Liver (tissue), 9 donors: Measurements from ENCODE around the gene SUSD4. TPM values are rescaled to one million over a fixed set of nuclear protein-coding genes. Genes with fewer than 3 reads are reported as not detected.

ENCODE experiments used
- DNase-seq: peaks from one replicate; pipeline ENCODE4 v3.0.0-alpha.2; 2017; ENCODE audit warnings: low spot score
- H3K27ac ChIP-seq, 2 donors: one replicate each; pipeline ENCODE4 v1.7.0; 2013; ENCODE audit warnings: inconsistent platforms in 2 of 2, low read length in 2 of 2, control low read depth in 1 of 2, low read depth in 1 of 2, mild to moderate bottlenecking in 1 of 2
- H3K27me3 ChIP-seq, 4 donors: one replicate each; pipeline versions ENCODE4 v1.6.1 to v1.7.0; 2013; ENCODE audit warnings: low read length in 3 of 4, inconsistent platforms in 1 of 4, mild to moderate bottlenecking in 1 of 4, moderate library complexity in 1 of 4; ENCODE audit not compliant: control insufficient read depth in 4 of 4, insufficient read depth in 4 of 4
- H3K36me3 ChIP-seq, 4 donors: one replicate each; pipeline versions ENCODE4 v1.6.1 to v1.7.0; 2013; ENCODE audit warnings: low read length in 3 of 4, mild to moderate bottlenecking in 3 of 4, low read depth in 1 of 4, moderate library complexity in 1 of 4; ENCODE audit not compliant: control insufficient read depth in 4 of 4, insufficient read depth in 3 of 4
- H3K4me1 ChIP-seq, 4 donors: one replicate each; pipeline versions ENCODE4 v1.6.1 to v1.7.0; 2013; ENCODE audit warnings: low read length in 3 of 4, mild to moderate bottlenecking in 3 of 4, moderate library complexity in 1 of 4; ENCODE audit not compliant: control insufficient read depth in 4 of 4, insufficient read depth in 4 of 4
- H3K4me3 ChIP-seq, 3 donors: one replicate each; pipeline versions ENCODE4 v1.6.1 to v1.7.0; 2013; ENCODE audit warnings: low read length in 3 of 3, control low read depth in 1 of 3, low read depth in 1 of 3, mild to moderate bottlenecking in 1 of 3
- H3K9ac ChIP-seq, 2 donors: one replicate each; pipeline ENCODE4 v1.7.0; 2013; ENCODE audit warnings: low read length in 2 of 2, mild to moderate bottlenecking in 2 of 2, moderate library complexity in 2 of 2, control low read depth in 1 of 2, low read depth in 1 of 2
- H3K9me3 ChIP-seq, 4 donors: one replicate each; pipeline versions ENCODE4 v1.6.1 to v1.7.0; 2013; ENCODE audit warnings: low read length in 3 of 4; ENCODE audit not compliant: control insufficient read depth in 4 of 4
- CTCF ChIP-seq: fragments of 150-350 bp; IDR thresholded peaks from 2 replicates; pipeline ENCODE4 v1.5.1; 2017; ENCODE audit warnings: improper control_type of control experiment, low read depth, low read length; ENCODE audit not compliant: missing input control
- FOXA1 ChIP-seq: IDR thresholded peaks from 2 replicates; pipeline ENCODE4 v1.6.1; 2016; ENCODE audit warnings: antibody characterized with exemption
- FOXA2 ChIP-seq: IDR thresholded peaks from 2 replicates; pipeline ENCODE4 v1.6.1; 2016; ENCODE audit warnings: antibody characterized with exemption
- GABPA ChIP-seq, 2 donors: IDR thresholded peaks in 1 of 2; conservative IDR thresholded peaks in 1 of 2; 2 replicates each; pipeline ENCODE4 v1.6.1; 2016; ENCODE audit warnings: antibody characterized with exemption in 2 of 2, mild to moderate bottlenecking in 1 of 2, moderate library complexity in 1 of 2
- HNF4A ChIP-seq, 2 donors: conservative IDR thresholded peaks; 2 replicates each; pipeline ENCODE4 v1.6.1; 2016; ENCODE audit warnings: antibody characterized with exemption in 2 of 2, mild to moderate bottlenecking in 2 of 2
- JUND ChIP-seq, 2 donors: IDR thresholded peaks; 2 replicates each; pipeline ENCODE4 v1.6.1; 2016; ENCODE audit warnings: antibody characterized with exemption in 2 of 2
- MAX ChIP-seq: IDR thresholded peaks from 2 replicates; pipeline ENCODE4 v1.6.1; 2016; ENCODE audit warnings: antibody characterized with exemption
- RAD21 ChIP-seq, 2 donors: IDR thresholded peaks; 2 replicates each; pipeline ENCODE4 v1.6.1; 2016; ENCODE audit warnings: antibody characterized with exemption in 2 of 2, mild to moderate bottlenecking in 2 of 2
- REST ChIP-seq: IDR thresholded peaks from 2 replicates; pipeline ENCODE4 v1.6.1; 2016; ENCODE audit warnings: antibody characterized with exemption, mild to moderate bottlenecking
- SP1 ChIP-seq: IDR thresholded peaks from 2 replicates; pipeline ENCODE4 v1.6.1; 2018; ENCODE audit warnings: antibody characterized with exemption, mild to moderate bottlenecking
- TAF1 ChIP-seq: conservative IDR thresholded peaks from 2 replicates; pipeline ENCODE4 v1.6.1; 2016; ENCODE audit warnings: antibody characterized with exemption, mild to moderate bottlenecking
- YY1 ChIP-seq: IDR thresholded peaks from 2 replicates; pipeline ENCODE4 v1.6.1; 2016; ENCODE audit warnings: antibody characterized with exemption, mild to moderate bottlenecking
- ZBTB33 ChIP-seq: IDR thresholded peaks from 2 replicates; pipeline ENCODE4 v1.6.1; 2016; ENCODE audit warnings: antibody characterized with exemption
- WGBS: extraction: QIAGEN DNeasy Blood & Tissue Kit; methylation state at CpG from one replicate; pipeline ENCODE4 v1.1.7; 2013; 5-methylcytosine and 5-hydroxymethylcytosine counted together
- polyA plus RNA-seq, 2 donors: library from polyadenylated mRNA; stranded (reverse) in 1 of 2; unstranded in 1 of 2; fragments of 200-250 nt in 1 of 2; fragments of >200 nt in 1 of 2; fragmentation: Nextera tagmentation in 1 of 2; extraction: Ambion mirVana in 1 of 2; gene quantifications; one replicate each; pipeline versions ENCODE4 v1.2.1 to v1.2.3, GENCODE V29; 2013 to 2015
- total RNA-seq, 2 donors: library from RNA; depleted of rRNA; stranded (reverse); fragments of >200 nt; gene quantifications; one replicate each; pipeline ENCODE4 v1.2.3, GENCODE V29; 2014
- TF ChIP-seq, protein P1 (sequence below): IDR thresholded peaks from 2 replicates; pipeline ENCODE4 v1.6.1; 2016; ENCODE audit warnings: antibody characterized with exemption
- donor health status: healthy.
- donor health status: healthy.
- donor health status: healthy.
- donor health status: healthy.
- donor health status: healthy.

The SUSD4 gene
- total and polyA plus RNA-seq, 4 donors: 1.1 to 3.8 (median 1.8) TPM

GRCh38 chr1:223326776-223327175 is 37.2 kb downstream of the SUSD4 start:
- no peak for DNase-seq
- H3K36me3 ChIP-seq: no peaks in the 10 kb centered on the region
- H3K27ac ChIP-seq: no peak overlapping the region
- H3K9me3 ChIP-seq: no peaks in the 10 kb centered on the region
- no peak overlapping the region for H3K4me3 ChIP-seq
- 87% methylated on average over 1 of the region's 1 CpG for WGBS
- H3K4me1 ChIP-seq: no peaks in the 10 kb centered on the region
- TF ChIP-seq CTCF (no peak), SP1 (no peak), JUND (IDR thresholded peaks at IDR 0.05) (no peak), YY1 (no peak), FOXA1 (no peak), HNF4A (conservative IDR thresholded peaks at IDR 0.05) (no peak), TAF1 (no peak), REST (no peak), MAX (no peak), RAD21 (IDR thresholded peaks at IDR 0.05) (no peak), ZBTB33 (no peak), GABPA (IDR thresholded peaks at IDR 0.05 in 1 of 2, conservative IDR thresholded peaks at IDR 0.05 in 1 of 2) (no peak), FOXA2 (no peak)
- TF ChIP-seq, protein P1, sequence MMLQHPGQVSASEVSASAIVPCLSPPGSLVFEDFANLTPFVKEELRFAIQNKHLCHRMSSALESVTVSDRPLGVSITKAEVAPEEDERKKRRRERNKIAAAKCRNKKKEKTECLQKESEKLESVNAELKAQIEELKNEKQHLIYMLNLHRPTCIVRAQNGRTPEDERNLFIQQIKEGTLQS: no peak
- no peak overlapping the region for H3K9ac ChIP-seq
- peaks cover 0 to 5% (median 0%) of the 10 kb centered on the region in 4 donors for H3K27me3 ChIP-seq
